Cardiac atrium fibroblast (primary cell): ENCODE measurements around the gene CCIN. TPM values are rescaled to one million over a fixed set of nuclear protein-coding genes. Genes with fewer than 3 reads are reported as not detected.

Source experiments
- total RNA-seq: library from RNA; depleted of rRNA; stranded (reverse); fragments of >200 nt; gene quantifications from 2 replicates; pipeline ENCODE4 v1.2.3, GENCODE V29; 2015

Gene CCIN
- 0.65 TPM in 1 of 2 replicates, not detected in the other for total RNA-seq

GRCh38 chr9:36169166-36169565 lies at the start of gene CCIN:
Gene CCIN (plus strand): TSS chr9:36169388. CDS start chr9:36169503, 115 bp downstream.

GRCh38 chr9:36136272-36136893 lies 32.8 kb upstream of the CCIN start, which contains the start of gene GLIPR2:
Gene GLIPR2 (plus strand): TSS chr9:36136733. CDS start chr9:36136779, 46 bp downstream.

DNA sequence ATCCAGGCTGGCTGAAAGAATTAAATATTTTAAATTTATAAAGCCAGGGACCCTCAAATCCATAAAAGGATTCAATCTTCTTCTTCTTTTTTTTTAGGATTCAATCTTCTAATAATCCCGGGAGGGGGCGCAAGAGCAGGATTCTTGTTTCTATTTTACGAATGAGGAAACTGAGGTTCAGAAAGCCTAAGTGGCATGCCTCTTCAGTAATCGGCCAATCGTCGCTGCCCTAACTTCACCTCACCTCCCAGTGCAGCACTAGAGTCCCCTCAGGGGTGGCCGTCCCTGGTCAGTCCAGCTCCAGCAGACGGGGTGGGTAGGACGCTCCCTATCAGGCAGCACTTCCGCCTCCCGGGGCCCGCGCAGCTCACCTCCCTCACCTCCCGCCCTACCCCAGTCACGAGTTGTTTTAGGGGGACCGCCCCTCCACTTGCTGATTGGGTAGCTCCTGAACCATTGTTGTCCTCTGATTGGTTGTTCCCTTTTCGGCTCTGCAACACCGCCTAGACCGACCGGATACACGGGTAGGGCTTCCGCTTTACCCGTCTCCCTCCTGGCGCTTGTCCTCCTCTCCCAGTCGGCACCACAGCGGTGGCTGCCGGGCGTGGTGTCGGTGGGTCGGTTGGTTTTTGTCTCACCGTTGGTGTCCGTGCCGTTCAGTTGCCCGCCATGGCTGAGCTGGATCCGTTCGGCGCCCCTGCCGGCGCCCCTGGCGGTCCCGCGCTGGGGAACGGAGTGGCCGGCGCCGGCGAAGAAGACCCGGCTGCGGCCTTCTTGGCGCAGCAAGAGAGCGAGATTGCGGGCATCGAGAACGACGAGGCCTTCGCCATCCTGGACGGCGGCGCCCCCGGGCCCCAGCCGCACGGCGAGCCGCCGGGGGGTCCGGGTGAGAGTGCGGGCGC lies 21.5 kb downstream of the CCIN start, which contains the start of gene CLTA:
Gene CLTA, plus strand, starts transcription at position 534 of the 902 bp plus-strand sequence. Its CDS starts 136 bp downstream, at position 670.

Other genes starting within 250 kb of the CCIN start
- gene OR2S2, start 211.2 kb upstream of the CCIN start, total RNA-seq, result not detected in 2 replicates
- gene RECK, start 132.5 kb upstream of the CCIN start, total RNA-seq, result 35.7 and 37.3 TPM in 2 replicates
- gene GLIPR2, start 32.7 kb upstream of the CCIN start, total RNA-seq, result 45.3 and 47.8 TPM in 2 replicates
- 279 TPM in 2 replicates for gene CLTA, start 21.5 kb downstream of the CCIN start, total RNA-seq
- 15.0 and 19.8 TPM in 2 replicates for gene GNE, start 89.1 kb downstream of the CCIN start, total RNA-seq
- 11.2 and 17.8 TPM in 2 replicates for gene RNF38, start 230.9 kb downstream of the CCIN start, total RNA-seq